NCI-H1436 (cell line): ENCODE data around the gene KCNMA1.
A peak's percentile ranks its signal among the peaks of the same experiment; 100 is the strongest.

Source experiments
- DNase-seq: peaks from one replicate; lab custom pipeline; 2025; lab: John Stamatoyannopoulos, UW

KCNMA1 gene

GRCh38 chr10:77266242-77266641 is 371.4 kb downstream of the KCNMA1 start:
- no peak for DNase-seq

- DNase-seq: no peak
Observed at GRCh38 chr10:77264527-77264926, 373.1 kb downstream of the KCNMA1 start.

DNA sequence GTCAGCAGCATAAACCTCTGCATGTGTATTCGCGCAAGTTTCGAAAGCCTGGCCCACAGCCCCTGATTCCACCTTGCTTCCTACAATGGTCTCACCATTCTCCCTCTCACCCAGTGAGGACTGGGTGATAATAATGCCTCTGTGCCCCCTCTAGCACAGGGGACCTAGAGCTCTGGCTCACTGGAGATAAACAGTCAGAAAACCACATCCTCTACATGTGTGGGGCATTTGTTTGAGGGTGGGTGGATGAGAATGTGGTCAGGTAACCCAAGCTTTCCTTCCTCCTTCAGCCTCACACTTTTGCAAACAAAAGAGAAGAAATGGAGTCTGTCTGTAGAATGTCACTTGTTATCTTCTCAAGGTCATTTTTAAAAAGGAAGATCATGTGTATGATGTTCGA is 373.5 kb downstream of the KCNMA1 start:
- no peak for DNase-seq

- no peak for DNase-seq
Observed at GRCh38 chr10:77263700-77264099, 373.9 kb downstream of the KCNMA1 start.

- no peak for DNase-seq
Observed at GRCh38 chr10:77261146-77261545, 376.5 kb downstream of the KCNMA1 start.

GRCh38 chr10:77259171-77259874 is 378.3 kb downstream of the KCNMA1 start:
- DNase-seq: no peak

DNA sequence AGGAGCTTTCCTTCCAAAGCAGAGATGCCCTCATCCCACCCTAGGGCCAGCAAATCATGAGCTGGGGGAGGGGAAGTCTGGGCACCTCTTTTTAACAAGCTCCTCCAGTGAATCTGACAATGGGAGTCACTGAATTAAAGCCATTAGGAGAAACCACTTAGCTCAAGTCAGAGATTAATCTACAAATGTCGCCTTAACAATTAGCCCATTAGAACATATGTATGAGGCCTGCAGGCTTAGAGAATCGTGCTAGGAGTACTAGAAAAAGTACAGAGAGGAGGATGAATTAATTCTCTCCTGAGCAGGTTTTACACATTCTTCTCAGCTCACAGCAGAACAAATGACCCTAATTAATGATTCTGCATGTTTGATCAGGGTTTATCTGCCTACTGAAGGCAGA is 381.3 kb downstream of the KCNMA1 start:
- DNase-seq: peak; percentile 62

DNA sequence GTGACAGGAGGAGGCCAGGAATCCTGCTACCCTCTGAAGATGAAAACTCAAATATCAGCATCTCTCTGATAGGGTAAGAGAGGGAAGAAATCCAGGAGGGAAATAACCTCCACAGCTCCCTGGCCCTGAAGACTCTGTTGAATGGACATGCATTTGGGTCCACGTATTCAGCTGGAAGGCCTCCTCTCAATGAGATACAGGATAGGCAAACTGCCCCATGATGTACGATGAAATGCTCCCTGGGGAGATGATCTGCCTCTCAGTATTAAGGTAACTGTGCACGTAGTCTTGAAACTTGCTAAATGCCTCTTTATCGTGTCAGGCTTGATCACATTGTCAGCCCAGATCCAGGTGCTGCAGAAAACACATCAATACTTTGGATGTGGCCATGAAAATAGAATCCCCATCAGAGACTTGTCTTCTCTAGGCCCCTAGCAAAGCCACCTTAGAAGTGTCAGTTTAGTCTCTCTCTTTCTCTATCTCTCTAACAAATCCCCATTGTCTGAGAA is 384.0 kb downstream of the KCNMA1 start:
- no peak for DNase-seq

GRCh38 chr10:77253147-77253545 is 384.5 kb downstream of the KCNMA1 start:
- no peak for DNase-seq

DNA sequence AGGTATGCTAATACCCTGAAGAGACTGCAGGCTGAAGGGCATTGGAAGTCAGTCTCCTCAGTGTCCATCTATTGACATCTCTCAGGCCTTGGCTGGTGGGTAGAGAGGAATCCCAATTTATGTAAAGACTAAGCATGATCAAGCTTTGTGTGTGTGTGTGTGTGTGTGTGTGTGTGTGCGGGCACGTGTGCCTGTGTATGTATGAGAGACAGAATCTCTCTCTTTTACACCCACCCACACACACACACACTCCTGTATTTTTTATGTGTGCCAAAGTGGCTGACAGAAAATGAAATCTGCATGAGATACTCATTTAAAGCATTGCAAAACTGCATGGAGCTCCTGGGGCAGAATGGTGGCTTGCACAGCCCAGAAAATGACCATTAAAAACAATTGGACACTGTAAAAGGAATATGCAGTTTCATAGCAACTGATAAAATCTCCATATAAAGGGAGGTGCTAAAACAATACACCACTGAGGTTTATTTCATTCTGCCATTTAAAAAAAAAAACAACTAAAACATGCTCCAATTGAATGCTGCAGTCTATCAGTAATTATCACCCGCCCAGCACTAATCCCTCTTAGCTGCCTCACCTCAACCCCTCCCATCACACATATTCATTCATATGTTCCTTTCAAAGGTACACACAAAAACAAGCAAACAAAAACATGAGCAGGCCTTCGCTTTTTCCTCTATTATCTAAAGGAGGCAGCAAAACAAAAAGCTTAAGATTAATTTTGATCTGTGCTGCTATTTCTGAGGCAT is 385.0 kb downstream of the KCNMA1 start:
- DNase-seq: no peak

DNA sequence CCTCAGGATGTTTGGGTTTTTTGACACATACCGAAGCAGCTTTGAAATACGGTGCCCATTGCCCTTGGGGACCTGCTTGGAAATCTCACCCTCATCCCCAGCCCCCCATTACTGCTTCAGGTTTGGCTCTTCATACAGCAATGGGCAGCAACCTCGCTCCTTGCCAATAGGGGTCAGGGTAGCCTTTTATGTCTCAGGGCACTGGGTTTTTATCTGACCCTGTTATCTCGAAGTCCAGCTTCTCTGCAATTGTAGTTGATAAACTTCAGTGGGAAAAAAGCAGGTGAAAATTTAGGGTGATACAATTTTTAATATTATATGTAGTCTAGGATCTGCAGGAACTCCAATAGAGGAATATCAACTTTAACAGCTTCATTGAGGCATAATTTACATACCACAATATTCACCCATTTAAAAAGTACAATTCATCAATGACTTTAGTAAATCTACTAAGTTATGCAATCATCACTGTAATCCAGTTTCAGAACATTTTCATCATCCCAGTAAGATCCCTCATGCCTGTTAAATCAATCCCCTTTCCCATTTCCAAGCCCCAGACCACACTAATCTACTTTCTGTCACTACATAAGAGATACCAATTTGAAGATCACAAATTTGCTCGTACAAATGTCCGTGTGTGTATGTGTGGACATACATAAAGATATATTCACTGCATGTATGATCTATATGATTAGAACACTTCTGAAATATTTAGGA is 386.2 kb downstream of the KCNMA1 start:
- no peak for DNase-seq

DNA sequence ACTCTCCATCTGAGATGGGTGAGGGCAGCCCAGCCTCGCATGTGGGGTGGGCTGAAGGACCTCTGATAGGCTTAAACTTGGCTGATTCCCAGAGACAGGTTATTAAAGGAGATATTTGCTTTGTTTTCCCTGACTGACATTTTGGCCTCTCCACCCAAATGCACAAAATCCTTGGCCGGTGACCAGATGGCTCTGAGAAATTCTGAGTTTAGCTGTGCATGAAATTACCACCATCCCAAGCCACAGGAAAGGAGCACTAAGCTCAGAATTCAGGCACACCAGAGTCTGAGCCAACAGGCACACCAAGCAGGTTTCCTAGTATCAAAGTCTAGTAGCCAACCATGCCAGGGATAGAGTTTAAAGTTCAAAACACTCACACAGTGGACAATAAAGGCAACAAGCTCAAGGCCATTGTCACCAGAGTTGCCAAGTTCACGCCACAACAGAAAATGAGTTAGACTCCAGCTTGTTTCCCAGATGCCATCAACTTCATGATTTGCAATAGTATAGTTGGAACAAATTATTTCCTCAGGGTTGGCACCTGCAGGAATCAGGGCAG is 387.6 kb downstream of the KCNMA1 start:
- DNase-seq: no peak

DNA sequence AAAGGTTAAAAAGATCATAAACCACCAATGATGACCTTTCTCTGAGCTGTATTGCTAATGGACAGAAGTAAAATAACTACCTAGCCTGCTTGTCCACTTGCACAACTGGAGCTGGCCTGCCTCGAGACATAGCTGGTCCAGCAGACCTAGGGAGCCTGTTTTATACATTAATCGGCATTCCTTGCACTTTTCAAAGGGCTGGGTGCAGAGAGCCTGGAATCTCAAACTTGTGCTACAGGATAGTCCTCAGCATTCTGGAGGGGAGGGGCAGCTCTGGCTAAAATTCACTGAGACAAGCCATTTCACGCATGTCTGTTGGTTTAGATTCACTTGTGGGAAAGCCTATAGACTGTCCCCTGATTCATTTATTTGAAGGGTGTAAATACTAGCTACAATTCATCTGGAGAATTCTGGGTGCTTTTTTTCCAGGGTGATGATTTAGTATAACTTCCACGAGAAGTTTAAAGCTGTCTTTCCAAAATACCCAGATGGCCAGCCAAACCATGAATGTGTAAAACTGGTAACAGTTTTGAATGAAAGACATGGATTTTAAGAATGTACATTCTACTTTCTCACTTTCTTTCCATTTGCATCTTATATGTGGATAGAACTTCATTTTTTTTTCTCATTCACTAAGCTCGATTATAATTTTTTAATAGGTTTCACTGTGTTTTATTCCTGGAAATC is 389.4 kb downstream of the KCNMA1 start:
- DNase-seq: no peak

- DNase-seq: no peak
Observed at GRCh38 chr10:77247031-77247990, 390.3 kb downstream of the KCNMA1 start.

GRCh38 chr10:77245953-77246352 is 391.7 kb downstream of the KCNMA1 start:
- no peak for DNase-seq

- DNase-seq: no peak
Observed at GRCh38 chr10:77244746-77245145, 392.9 kb downstream of the KCNMA1 start.

DNA sequence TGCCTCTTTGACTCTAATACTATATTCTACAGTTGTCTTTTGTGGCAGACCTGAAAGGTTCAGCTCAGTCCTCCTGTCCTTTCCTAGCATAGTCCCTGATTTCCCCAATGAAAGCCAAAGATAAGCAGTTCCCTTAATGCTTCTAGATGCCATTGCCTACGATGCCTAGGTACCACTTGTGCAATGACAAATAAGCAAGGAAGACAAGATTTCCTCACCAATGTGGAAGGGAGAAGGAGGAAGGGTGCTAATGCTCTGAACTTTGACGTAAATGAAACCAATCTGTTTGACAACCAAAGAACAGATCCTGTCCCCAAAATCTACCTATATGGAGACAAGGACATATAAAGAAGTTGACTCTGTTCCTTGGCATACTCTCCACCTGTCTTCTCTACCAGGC is 393.3 kb downstream of the KCNMA1 start:
- no peak for DNase-seq

GRCh38 chr10:77241350-77241725 is 396.3 kb downstream of the KCNMA1 start:
- no peak for DNase-seq

- DNase-seq: no peak
Observed at GRCh38 chr10:77240706-77241349, 396.8 kb downstream of the KCNMA1 start.

DNA sequence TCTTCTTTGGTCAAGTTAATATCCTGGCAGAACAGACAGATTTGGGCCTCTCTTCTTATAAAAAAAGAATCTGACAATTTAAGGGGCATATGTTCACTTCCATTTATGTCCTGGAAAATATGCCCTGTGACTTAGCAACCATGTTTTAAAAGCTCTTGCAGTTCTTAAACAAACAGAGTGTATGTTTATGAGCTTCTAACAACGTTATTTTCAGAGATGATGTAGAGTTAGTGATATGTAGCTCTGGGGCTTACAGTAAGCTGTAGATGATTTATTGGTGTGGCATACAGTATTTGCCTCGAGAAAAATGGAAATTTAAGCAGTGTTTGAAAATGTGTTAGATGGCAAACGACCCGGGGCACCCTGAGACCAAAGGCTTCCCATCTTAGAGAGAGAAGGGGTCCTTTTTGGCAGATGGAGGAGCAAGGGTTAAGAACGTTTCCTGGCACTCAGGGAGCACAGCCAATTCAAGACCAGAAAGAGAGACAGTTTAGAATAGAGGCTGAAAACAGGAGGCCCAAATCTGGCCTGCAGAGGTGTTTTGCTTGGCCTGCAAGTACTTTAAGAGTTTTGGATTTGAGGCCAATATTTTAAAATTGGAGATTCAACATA is 397.5 kb downstream of the KCNMA1 start:
- no peak for DNase-seq
